C1 segment of cervical spinal cord (tissue), 14 donors: ENCODE data around the gene SLFN14.
"Not testable (repeated sequence)": the region's sequence is repeated elsewhere in the genome, so short reads cannot be mapped to it uniquely, and the experiment has no call there.

ENCODE experiments used
- DNase-seq, 14 donors: peaks; one replicate each; lab custom pipeline; 2025; lab: John Stamatoyannopoulos, UW

Gene SLFN14

DNA sequence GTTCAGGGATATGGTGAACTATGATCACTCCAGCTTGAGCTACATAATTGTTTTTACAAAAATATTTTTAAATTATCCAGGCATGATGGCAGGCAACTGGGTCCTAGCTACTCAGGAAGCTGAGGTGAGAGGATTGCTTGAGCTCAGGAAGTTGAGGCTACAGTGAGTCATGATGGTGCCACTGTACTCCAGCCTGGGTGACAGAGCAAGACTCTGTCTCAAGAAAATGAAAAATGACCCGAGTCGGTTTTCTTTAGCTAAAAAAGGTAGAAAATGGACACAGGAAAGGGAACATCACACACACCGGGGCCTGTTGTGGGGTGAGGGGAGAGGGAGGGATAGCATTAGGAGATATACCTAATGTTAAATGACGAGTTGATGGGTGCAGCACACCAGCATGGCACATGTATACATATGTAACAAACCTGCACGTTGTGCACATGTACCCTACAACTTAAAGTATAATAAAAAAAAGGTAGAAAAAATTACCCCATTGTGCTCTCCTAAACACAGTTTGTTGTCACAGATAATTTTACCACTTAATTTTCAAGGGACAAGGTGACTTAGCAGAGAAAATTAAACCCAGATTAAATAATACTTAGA lies 38.9 kb downstream of the SLFN14 start:
- not testable (repeated sequence) for DNase-seq

- DNase-seq = no peak
Observed at GRCh38 chr17:35521150-35521549, 39.5 kb downstream of the SLFN14 start.

DNA sequence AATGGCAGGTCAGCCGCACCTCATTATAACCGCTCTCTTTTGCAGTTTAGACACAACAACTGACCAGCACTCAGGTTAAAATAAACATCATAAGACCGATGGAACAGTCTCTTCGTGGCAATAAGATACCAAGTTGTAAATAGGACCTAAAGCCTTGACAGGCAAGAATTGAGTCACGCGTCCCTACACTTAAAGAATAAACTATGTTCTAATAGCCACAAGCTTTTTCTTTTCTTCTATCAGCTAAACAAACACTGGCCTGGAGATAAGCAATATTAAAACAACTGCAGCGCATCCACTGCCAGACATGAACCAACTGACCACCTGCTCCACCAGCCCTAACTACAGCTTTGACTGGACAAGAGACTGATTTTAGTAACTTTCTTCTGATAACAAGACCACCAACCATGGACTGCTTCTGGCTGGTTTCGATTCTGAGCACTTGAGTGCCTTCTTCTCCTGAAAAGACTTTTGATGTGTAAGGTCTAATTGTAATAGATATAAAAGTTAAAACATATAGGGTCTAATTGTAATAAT lies 40.6 kb downstream of the SLFN14 start:
- DNase-seq = no peak

- no peak for DNase-seq
Observed at GRCh38 chr17:35519439-35519838, 41.2 kb downstream of the SLFN14 start.

GRCh38 chr17:35518431-35518830 lies 42.2 kb downstream of the SLFN14 start:
- not testable (repeated sequence) for DNase-seq

- DNase-seq = no peak
Observed at GRCh38 chr17:35515027-35515426, 45.6 kb downstream of the SLFN14 start.

DNA sequence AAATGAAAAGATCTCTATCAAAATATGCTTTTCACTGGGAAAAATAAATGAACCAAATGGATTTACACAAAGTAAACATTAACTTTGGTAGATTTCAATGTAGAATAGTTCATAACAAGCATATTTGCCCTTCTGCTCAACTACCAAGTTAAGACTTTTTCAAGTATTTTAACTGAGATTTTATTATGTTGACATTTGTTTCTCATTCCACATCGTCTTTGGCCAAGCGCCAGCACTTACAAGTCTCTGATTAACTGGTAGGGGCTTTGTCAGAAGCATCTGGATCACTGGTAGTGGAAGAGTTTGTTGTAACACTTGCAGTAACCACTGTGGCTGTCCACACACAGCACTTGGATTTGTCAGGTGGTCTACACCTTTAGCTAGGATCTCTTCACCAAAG lies 46.1 kb downstream of the SLFN14 start:
- DNase-seq = no peak
